Measurements from ENCODE around the gene AMOTL2.

DNA sequence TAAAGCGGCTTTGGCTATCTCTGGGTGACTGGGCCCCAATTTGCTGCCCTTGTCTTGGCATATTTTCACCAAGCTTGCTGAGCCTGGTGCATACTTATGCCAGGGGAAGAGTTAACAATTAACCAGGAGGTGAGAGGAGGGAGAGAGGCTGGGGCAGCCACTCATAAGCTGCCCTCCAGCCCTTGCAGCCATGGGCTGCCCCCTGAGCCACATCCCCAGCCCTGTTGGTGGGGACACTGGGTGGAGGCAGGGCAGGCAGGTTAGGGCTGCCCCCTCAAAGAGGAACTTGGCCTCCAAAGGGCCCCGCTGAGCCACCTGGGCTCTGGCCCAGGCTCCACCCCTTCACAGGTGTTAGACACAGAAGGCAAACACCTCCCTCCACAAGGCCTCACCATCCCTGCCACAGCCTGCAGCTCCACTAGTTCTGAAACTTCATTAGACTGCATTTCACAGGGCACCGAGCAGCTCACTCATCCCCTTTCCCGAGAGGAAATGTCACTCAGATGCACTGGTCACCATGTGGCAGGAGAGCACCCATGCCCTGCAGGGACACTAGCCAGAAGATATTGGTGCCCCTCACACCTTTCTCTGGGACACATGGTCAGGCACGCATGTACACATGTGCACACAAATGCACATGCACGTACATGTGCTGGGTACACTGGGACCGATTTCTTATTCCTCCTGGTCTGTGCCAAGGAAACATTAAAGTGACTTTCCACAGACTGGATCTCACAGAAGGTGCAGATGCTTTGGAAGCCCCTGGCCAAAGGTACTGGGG, 20.2 kb downstream of the AMOTL2 start:
- no peak for TF ChIP-seq EZH2 (IDR thresholded peaks at IDR 0.05; ENCODE audit: borderline replicate concordance, insufficient read depth, low read depth, low read length, poor library complexity, severe bottlenecking)
- TF ChIP-seq, protein P1, sequence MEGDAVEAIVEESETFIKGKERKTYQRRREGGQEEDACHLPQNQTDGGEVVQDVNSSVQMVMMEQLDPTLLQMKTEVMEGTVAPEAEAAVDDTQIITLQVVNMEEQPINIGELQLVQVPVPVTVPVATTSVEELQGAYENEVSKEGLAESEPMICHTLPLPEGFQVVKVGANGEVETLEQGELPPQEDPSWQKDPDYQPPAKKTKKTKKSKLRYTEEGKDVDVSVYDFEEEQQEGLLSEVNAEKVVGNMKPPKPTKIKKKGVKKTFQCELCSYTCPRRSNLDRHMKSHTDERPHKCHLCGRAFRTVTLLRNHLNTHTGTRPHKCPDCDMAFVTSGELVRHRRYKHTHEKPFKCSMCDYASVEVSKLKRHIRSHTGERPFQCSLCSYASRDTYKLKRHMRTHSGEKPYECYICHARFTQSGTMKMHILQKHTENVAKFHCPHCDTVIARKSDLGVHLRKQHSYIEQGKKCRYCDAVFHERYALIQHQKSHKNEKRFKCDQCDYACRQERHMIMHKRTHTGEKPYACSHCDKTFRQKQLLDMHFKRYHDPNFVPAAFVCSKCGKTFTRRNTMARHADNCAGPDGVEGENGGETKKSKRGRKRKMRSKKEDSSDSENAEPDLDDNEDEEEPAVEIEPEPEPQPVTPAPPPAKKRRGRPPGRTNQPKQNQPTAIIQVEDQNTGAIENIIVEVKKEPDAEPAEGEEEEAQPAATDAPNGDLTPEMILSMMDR (IDR thresholded peaks at IDR 0.05): no peak
